Mesothelial cell of epicardium (in vitro differentiated cells): ENCODE results near the gene DDX49. TPM values are rescaled to one million over a fixed set of nuclear protein-coding genes. Genes with fewer than 3 reads are reported as not detected.

Experiments used
- DNase-seq, 2 experiments: peaks; one replicate each; pipeline ENCODE4 v3.0.0; 2021; ENCODE audit warnings: low spot score in 2 of 2; ENCODE audit not compliant: unreplicated experiment in 2 of 2
- H3K27ac Mint-ChIP-seq: 2 replicates; pipeline ENCODE4 v1.8.0; 2021; ENCODE audit warnings: mixed read lengths
- H3K27me3 Mint-ChIP-seq: 2 replicates; pipeline ENCODE4 v1.8.0; 2021; ENCODE audit warnings: low read depth, mixed read lengths
- H3K36me3 Mint-ChIP-seq: 2 replicates; pipeline ENCODE4 v1.8.0; 2021; ENCODE audit warnings: mixed read lengths
- H3K4me1 Mint-ChIP-seq: 2 replicates; pipeline ENCODE4 v1.8.0; 2021; ENCODE audit warnings: mixed read lengths
- H3K4me3 Mint-ChIP-seq: 2 replicates; pipeline ENCODE4 v1.8.0; 2021; ENCODE audit warnings: mild to moderate bottlenecking, moderate library complexity, mixed read lengths
- H3K9me3 Mint-ChIP-seq: 2 replicates; pipeline ENCODE4 v1.8.0; 2021; ENCODE audit warnings: mixed read lengths
- CTCF ChIP-seq: fragments of 200-600 bp; sonication (generic); IDR thresholded peaks from one replicate; pipeline ENCODE4 v1.5.0; 2021; ENCODE audit warnings: antibody characterized with exemption; ENCODE audit not compliant: unreplicated experiment
- total RNA-seq: library from RNA; stranded (reverse); gene quantifications from 3 replicates; pipeline ENCODE4 v1.2.1, GENCODE V29; 2021

DDX49 gene
- total RNA-seq, 1 donor from 2014 or later: 46.1 TPM

DNA sequence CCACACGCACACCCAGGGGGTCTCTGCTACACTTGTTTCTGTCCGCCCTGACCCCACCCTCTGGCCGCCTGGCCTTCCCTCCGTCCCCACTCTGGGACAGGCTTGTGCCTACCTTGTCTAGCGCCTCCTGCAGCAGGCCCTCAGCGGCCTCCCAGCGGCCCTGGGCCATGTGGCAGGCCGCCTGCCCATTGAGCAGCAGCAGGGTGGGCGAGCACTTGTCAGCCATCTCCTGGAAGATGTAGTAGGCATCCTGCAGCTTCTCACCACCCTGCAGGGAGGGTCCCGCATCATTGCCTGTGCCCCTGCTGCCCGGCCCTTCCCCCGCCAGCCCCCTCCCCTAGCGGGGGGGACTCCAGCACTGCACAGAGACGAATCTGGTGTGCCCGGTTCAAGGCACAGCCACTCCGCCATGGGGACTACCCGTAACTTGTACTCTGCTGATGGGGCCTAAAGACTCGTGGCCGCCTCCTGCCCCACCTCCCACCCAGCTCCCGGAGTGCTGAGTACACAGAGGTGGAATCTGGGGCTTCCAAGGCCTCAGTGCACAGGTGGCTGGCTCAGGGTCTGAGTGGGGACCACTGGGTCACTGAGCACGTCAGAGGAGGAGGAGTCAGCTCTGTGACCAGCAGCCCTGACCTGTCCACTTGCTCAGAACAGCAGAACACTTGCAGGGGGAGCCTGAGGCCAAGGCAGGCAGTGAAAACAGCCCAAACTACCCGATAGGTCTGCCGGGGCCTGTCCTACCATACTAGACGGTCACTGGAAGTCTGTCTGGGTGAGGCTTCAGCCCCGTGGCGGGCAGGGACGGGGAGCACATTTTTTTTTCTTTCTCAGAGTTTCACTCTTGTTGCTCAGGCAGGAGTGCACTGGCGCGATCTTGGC, 16.1 kb upstream of the DDX49 start:
- no peak for DNase-seq
- Mint-ChIP-seq H3K9me3 (no peaks in the 10 kb centered on the region), H3K36me3 (peaks cover 11% of the 10 kb centered on the region), H3K27ac (no peak overlapping the region), H3K4me3 (no peak overlapping the region), H3K27me3 (no peaks in the 10 kb centered on the region), H3K4me1 (no peaks in the 10 kb centered on the region)
- TF ChIP-seq CTCF: no peak

DNA sequence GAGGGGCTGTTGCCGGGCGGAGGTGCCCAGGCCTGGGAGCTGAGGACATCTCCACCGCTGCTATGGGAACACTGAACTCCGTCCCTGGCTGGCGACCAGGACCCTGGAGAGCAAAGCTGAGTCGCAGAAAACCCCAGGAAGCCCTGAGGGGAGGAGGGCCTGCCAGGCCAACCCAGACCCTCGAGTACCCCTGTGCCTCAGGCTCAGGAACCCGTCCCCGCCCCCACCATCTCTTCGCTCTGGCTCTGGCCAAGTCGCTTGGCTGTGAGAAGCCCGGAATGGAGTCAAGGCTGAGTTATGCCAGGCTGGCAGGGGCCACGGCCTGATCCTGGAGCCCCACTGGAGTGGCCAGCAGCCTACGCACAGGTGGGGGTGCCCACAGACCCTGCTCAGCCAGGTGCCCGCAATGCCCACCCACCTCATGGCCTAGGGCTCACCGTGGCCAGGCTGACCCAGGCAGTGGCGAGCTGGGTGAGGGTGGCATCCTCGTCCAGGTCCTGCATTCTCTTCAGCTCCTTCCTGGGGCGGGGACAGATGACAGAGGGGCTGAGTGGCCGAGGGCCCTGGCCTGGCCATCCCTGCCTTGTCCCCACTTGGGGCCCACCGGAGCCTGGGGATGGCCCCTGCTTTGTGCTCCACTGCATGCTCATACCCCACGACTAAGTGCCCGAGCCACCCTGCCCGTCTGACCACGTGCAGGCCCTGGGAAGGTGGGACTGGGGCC, 15.0 kb upstream of the DDX49 start:
- Mint-ChIP-seq H3K4me3 (no peak overlapping the region), H3K9me3 (no peaks in the 10 kb centered on the region), H3K36me3 (peaks cover 11% of the 10 kb centered on the region), H3K4me1 (no peaks in the 10 kb centered on the region), H3K27ac (no peak overlapping the region), H3K27me3 (no peaks in the 10 kb centered on the region)
- no peak for TF ChIP-seq CTCF
- no peak for DNase-seq

DNA sequence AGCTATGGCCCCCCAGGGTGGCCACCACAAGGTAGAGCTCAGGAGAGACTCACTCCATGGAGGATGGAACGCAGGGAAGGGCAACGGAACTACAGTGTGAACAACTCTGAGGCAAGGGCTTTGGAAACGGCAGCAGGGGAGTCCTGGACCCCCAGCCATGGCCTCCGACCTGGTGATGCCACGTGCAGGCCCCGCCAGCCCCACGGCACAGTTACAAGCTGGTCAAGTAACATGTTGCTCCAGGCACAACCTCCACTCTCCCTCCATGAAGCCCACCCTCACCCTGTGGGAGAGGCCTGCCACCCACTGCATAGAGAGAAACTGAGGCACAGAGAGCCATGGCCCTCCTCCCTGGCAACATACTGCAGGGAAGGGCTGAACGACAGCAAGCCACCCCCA, 14.5 kb upstream of the DDX49 start:
- no peak for TF ChIP-seq CTCF
- no peaks in the 10 kb centered on the region for H3K9me3 Mint-ChIP-seq
- H3K36me3 Mint-ChIP-seq: peaks cover 15% of the 10 kb centered on the region
- no peak for DNase-seq
- no peaks in the 10 kb centered on the region for H3K27me3 Mint-ChIP-seq
- H3K4me3 Mint-ChIP-seq: no peak overlapping the region
- H3K4me1 Mint-ChIP-seq: no peaks in the 10 kb centered on the region
- no peak overlapping the region for H3K27ac Mint-ChIP-seq

DNA sequence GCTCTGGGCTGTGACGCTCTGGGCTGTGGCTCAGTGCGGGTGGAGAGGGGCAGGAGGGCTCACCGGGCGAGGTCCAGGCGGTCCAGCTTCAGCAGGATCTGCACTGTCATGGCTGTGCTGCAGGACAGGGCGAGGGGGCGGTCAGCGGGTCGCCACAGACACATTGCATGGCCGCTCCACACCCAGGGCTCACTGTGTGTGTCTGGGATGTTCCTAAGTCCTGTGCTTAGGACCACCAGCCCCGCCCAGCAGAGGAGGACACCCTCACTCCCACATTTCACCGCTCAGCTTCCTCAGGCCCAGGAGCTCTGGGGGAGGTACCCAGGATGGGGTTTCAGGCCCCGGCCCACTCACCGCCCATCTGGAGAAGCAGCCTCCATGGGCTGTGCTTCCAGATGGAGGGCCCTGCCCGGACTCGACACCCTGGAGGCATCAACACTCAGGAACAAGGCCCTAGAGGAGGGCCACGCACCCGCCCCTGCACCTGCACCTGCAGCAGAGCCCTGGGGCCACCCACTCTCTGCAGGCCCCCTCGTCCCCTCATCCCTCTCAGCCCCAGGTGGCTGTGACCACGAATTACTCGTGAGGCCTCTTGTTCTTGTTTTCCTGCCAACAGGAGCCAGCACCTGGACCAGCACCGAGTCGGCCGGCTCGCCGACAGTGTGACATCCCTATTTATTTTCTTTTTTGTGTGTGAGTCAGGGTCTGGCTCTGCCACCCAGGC, 13.8 kb upstream of the DDX49 start:
- peaks cover 15% of the 10 kb centered on the region for H3K36me3 Mint-ChIP-seq
- TF ChIP-seq CTCF: no peak
- no peaks in the 10 kb centered on the region for H3K27me3 Mint-ChIP-seq
- DNase-seq: no peak
- H3K27ac Mint-ChIP-seq: no peak overlapping the region
- no peaks in the 10 kb centered on the region for H3K9me3 Mint-ChIP-seq
- no peak overlapping the region for H3K4me3 Mint-ChIP-seq
- H3K4me1 Mint-ChIP-seq: no peaks in the 10 kb centered on the region

GRCh38 chr19:18906605-18907519, 12.7 kb upstream of the DDX49 start:
- no peak overlapping the region for H3K4me3 Mint-ChIP-seq
- H3K27me3 Mint-ChIP-seq: no peaks in the 10 kb centered on the region
- no peak for DNase-seq
- H3K27ac Mint-ChIP-seq: no peak overlapping the region
- H3K36me3 Mint-ChIP-seq: peaks cover 7% of the 10 kb centered on the region
- no peak for TF ChIP-seq CTCF
- no peaks in the 10 kb centered on the region for H3K9me3 Mint-ChIP-seq
- H3K4me1 Mint-ChIP-seq: no peaks in the 10 kb centered on the region
